Sigmoid colon (tissue), 7 donors: ENCODE measurements around the gene NOC4L. TPM values are rescaled to one million over a fixed set of nuclear protein-coding genes. Genes with fewer than 3 reads are reported as not detected.

Source experiments
- DNase-seq: peaks from one replicate; pipeline ENCODE4 v3.0.0-alpha.2; 2019
- H3K27ac ChIP-seq, 4 donors: fragments of 200-600 bp; sonication (generic); one replicate each; pipeline ENCODE4 v1.5.1; 2016 to 2019; ENCODE audit warnings: mild to moderate bottlenecking in 1 of 4
- H3K27me3 ChIP-seq, 3 donors: fragments of 200-600 bp; sonication (generic); one replicate each; pipeline ENCODE4 v1.5.1; 2019; ENCODE audit warnings: mild to moderate bottlenecking in 1 of 3
- H3K36me3 ChIP-seq, 4 donors: fragments of 200-600 bp; sonication (generic); one replicate each; pipeline ENCODE4 v1.5.1; 2016 to 2019
- H3K4me1 ChIP-seq, 4 donors: fragments of 200-600 bp; sonication (generic); one replicate each; pipeline ENCODE4 v1.5.1; 2017 to 2019
- H3K4me3 ChIP-seq, 4 donors: fragments of 200-600 bp; sonication (generic); one replicate each; pipeline ENCODE4 v1.5.1; 2017 to 2019; ENCODE audit warnings: mild to moderate bottlenecking in 2 of 4, moderate library complexity in 1 of 4
- H3K9me3 ChIP-seq, 4 donors: fragments of 200-600 bp in 3 of 4; sonication (generic) in 3 of 4; one replicate each; pipeline versions ENCODE4 v1.5.1 to v1.6.1; 2013 to 2019
- CTCF ChIP-seq, 4 experiments: fragments of 450-650 bp in 3 of 4; fragments of 200-600 bp in 1 of 4; IDR thresholded peaks; one replicate each; pipeline ENCODE4 v1.5.1; 2016 to 2019; ENCODE audit warnings: antibody characterized with exemption in 4 of 4, mild to moderate bottlenecking in 3 of 4, moderate library complexity in 2 of 4
- EP300 ChIP-seq, 4 donors: sonication (generic); formaldehyde crosslinking; IDR thresholded peaks; one replicate each; pipeline ENCODE4 v1.6.1; 2017; ENCODE audit warnings: antibody characterized with exemption in 4 of 4
- POLR2A ChIP-seq, 2 donors: fragments of 450-650 bp; IDR thresholded peaks; one replicate each; pipeline ENCODE4 v1.6.1; 2016; ENCODE audit warnings: antibody characterized with exemption in 2 of 2, mild to moderate bottlenecking in 2 of 2, moderate library complexity in 2 of 2
- POLR2AphosphoS5 ChIP-seq, 4 donors: sonication (generic); formaldehyde crosslinking; IDR thresholded peaks; one replicate each; pipeline ENCODE4 v1.6.1; 2017; ENCODE audit warnings: antibody characterized with exemption in 4 of 4
- WGBS, 2 donors: extraction: QIAGEN DNeasy Blood & Tissue Kit; methylation state at CpG; one replicate each; pipeline ENCODE4 v1.1.7; 2013; 5-methylcytosine and 5-hydroxymethylcytosine counted together
- intact Hi-C: fragments of 100-400 bp; cut with DNase I; formaldehyde crosslinking; loops from one replicate; pipeline ENCODE4 v1.15.1; 2023
- polyA plus RNA-seq, 3 donors: library from polyadenylated mRNA; stranded (reverse); fragments of 200-250 nt; gene quantifications; one replicate each; pipeline ENCODE4 v1.2.3, GENCODE V29; 2013
- total RNA-seq, 4 donors: library from RNA; depleted of rRNA; stranded (reverse); fragments of >200 nt; gene quantifications; one replicate each; pipeline ENCODE4 v1.1.0, GENCODE V29; 2016
- donor health status: healthy with polysubstance abuse.
- donor health status: Bipolar disorder and iron deficiency.
- donor health status: healthy.

NOC4L gene
- total and polyA plus RNA-seq, 7 donors, result 5.4 to 34.9 (median 9.4) TPM

- H3K27me3 ChIP-seq, result peaks cover 0 to 42% (median 41%) of the 10 kb centered on the region in 3 donors
- H3K4me3 ChIP-seq, result no peak overlapping the region
- intact Hi-C loops, result no loop called here
- TF ChIP-seq POLR2A (IDR thresholded peaks at IDR 0.05) (no peak), POLR2AphosphoS5 (IDR thresholded peaks at IDR 0.05) (no peak), EP300 (IDR thresholded peaks at IDR 0.05) (no peak)
- 85 to 88% methylated on average over 30 of the region's 30 CpGs for whole genome bisulfite sequencing, 2 donors
- H3K27ac ChIP-seq, result no peak overlapping the region
- H3K36me3 ChIP-seq, result no peaks in the 10 kb centered on the region
- H3K9me3 ChIP-seq, result peaks cover 0 to 8% (median 2%) of the 10 kb centered on the region in 4 donors
- DNase-seq, result no peak
- no peaks in the 10 kb centered on the region for H3K4me1 ChIP-seq
Measured at GRCh38 chr12:132180648-132181546, 36.6 kb downstream of the NOC4L start.

DNA sequence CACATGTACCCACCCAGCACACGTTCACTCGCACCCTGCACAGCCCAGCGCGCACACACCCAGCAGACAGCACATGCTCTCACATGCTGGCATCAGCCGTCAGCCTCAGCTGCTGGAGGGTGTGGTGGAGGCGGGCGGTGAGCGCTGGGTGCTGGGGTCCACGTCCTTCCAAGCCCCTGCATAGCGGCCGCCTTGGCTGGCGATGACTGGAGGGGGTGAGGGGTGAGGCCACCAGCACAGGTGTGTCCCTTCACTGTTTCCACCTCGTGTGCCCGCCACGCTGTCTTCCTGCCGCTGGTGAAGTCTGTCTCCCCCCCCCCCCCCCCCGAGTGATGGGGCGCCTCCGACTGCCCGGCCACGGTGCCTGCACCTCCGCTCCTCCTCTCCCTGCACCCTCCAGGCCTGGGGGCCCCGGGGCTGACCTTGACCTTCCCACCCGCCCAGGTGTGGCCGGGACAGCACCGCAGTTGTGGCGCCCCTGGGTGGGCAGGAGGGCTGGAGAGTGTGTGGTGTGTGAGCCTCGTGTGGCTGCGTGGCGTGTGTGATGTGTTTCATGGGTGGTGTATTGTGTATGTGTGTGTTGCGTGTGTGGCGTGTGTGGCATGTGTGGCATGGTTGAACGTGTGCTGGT is 37.4 kb downstream of the NOC4L start:
- WGBS, 2 donors, result 80 to 88% methylated on average over 33 of the region's 33 CpGs
- Histone ChIP-seq H3K27ac (no peak overlapping the region), H3K36me3 (no peaks in the 10 kb centered on the region), H3K9me3 (peaks cover 0 to 15% (median 2%) of the 10 kb centered on the region in 4 donors), H3K27me3 (peaks cover 0 to 34% (median 33%) of the 10 kb centered on the region in 3 donors), H3K4me3 (no peak overlapping the region), H3K4me1 (no peaks in the 10 kb centered on the region)
- TF ChIP-seq CTCF (IDR thresholded peaks at IDR 0.05) (no peak), POLR2A (IDR thresholded peaks at IDR 0.05) (no peak), EP300 (IDR thresholded peaks at IDR 0.05) (no peak), POLR2AphosphoS5 (IDR thresholded peaks at IDR 0.05) (no peak)
- no peak for DNase-seq
- intact Hi-C loops, result no loop called here

DNA sequence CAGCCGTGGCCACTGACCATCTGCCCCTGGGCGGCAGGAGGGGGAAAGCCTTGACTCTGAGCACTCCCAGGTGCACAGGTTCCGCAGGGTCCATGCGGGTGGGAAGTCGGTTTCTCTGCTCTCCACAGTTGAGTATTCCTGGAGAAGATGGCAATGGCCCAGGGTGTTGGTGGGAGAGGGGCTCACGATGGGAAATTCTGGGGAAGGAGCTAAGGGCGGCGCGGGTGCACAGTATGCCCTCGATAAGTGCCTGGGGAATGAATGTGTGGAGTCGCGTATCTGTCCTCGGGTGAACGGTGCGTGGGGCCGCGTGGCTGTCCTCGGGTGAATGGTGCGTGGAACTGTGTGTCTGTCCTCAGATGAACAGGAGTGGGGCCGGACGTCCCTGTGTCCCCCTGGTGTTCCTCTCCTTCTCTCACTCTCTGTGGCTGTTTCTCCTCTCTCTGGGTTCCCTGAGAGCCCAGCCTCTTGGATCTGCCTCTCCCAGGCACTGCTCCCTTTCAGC is 38.0 kb downstream of the NOC4L start:
- intact Hi-C loops, result no loop called here
- no peak for DNase-seq
- Histone ChIP-seq H3K27me3 (peaks cover 0 to 28% (median 27%) of the 10 kb centered on the region in 3 donors), H3K36me3 (no peaks in the 10 kb centered on the region), H3K4me3 (no peak overlapping the region), H3K4me1 (no peaks in the 10 kb centered on the region), H3K9me3 (peaks cover 0 to 21% (median 4%) of the 10 kb centered on the region in 4 donors), H3K27ac (no peak overlapping the region)
- WGBS, 2 donors, result 92% methylated on average over 21 of the region's 21 CpGs
- TF ChIP-seq EP300 (IDR thresholded peaks at IDR 0.05) (no peak), POLR2AphosphoS5 (IDR thresholded peaks at IDR 0.05) (no peak), POLR2A (IDR thresholded peaks at IDR 0.05) (no peak), CTCF (IDR thresholded peaks at IDR 0.05) (no peak)

DNA sequence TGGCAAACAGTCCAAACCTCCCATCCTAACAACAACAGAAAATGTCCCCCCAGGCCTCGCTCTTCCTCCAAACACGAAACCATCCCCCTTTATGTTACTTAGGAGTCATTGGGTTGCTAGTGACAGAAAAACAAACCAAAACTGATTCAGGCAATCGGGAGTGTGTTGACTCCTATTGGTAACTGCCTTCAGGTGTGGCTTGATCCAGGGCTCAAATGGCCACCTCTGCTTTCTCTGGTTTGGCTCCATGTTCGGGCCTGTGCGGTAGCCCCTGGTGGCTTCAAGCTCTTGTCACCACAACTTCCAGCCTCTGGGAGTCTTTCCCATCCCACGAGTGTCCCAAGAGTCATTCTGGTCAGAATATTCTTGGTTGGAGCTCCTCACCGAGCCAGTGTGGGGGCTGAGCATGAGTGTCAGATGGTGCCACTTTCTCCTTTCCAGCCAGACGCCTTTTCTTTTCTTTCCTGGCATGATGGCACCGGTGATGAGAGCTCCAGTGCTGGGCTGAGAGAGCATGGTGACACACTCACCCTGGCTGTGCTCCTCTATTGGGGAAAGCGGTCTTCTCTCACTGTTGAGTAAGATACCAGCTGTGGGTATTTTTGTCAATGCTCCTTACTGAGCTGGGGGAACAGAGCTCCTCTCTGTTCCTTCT is 38.6 kb downstream of the NOC4L start:
- no peak overlapping the region for H3K27ac ChIP-seq
- H3K27me3 ChIP-seq, result peaks cover 0 to 26% (median 22%) of the 10 kb centered on the region in 3 donors
- peaks cover 0 to 27% (median 4%) of the 10 kb centered on the region in 4 donors for H3K9me3 ChIP-seq
- no peak for DNase-seq
- TF ChIP-seq EP300 (IDR thresholded peaks at IDR 0.05), result no peak
- TF ChIP-seq CTCF (IDR thresholded peaks at IDR 0.05), result no peak
- no peak for TF ChIP-seq POLR2AphosphoS5 (IDR thresholded peaks at IDR 0.05)
- no peak for TF ChIP-seq POLR2A (IDR thresholded peaks at IDR 0.05)
- no peaks in the 10 kb centered on the region for H3K36me3 ChIP-seq
- H3K4me3 ChIP-seq, result no peak overlapping the region
- 77 to 84% methylated on average over 10 of the region's 10 CpGs for WGBS, 2 donors
- H3K4me1 ChIP-seq, result no peaks in the 10 kb centered on the region
- intact Hi-C loops, result no loop called here
